Common myeloid progenitor, CD34-positive (primary cell): ENCODE data around the gene PLOD2. TPM values are rescaled to one million over a fixed set of nuclear protein-coding genes. Genes with fewer than 3 reads are reported as not detected.

Source experiments
- CTCF ChIA-PET: fragments of 350-600 bp; sonication (Branson Sonifier 250); formaldehyde crosslinking; loops from one replicate; lab custom pipeline; 2021; ENCODE audit warnings: antibody characterized with exemption; lab: Charles Lee
- POLR2A ChIA-PET: fragments of 350-600 bp; sonication (Branson Sonifier 250); formaldehyde crosslinking; loops from one replicate; lab custom pipeline; 2021; ENCODE audit warnings: antibody characterized with exemption; lab: Charles Lee
- DNase-seq, 3 donors: peaks; one replicate each; pipeline versions ENCODE4 v3.0.0 to v3.0.0-alpha.2; 2013
- H3K27ac ChIP-seq, 2 experiments: 1 replicate in 1 of 2; 2 replicates in 1 of 2; pipeline ENCODE4 v1.7.0; 2013; ENCODE audit warnings: inconsistent platforms in 2 of 2, low read length in 2 of 2, mild to moderate bottlenecking in 2 of 2, low read depth in 1 of 2, moderate library complexity in 1 of 2; ENCODE audit not compliant: severe bottlenecking in 2 of 2, insufficient read depth in 1 of 2, poor library complexity in 1 of 2
- H3K27me3 ChIP-seq, 5 experiments: replicated peaks in 2 of 5; 1 replicate in 3 of 5; 2 replicates in 2 of 5; pipeline versions ENCODE4 v1.6.1 to v1.7.0; 2013; ENCODE audit warnings: low read length in 4 of 5, mild to moderate bottlenecking in 2 of 5, moderate library complexity in 2 of 5, inconsistent platforms in 1 of 5; ENCODE audit not compliant: insufficient read depth in 5 of 5, control insufficient read depth in 4 of 5
- H3K36me3 ChIP-seq, 4 experiments: 1 replicate in 2 of 4; 2 replicates in 2 of 4; pipeline versions ENCODE4 v1.6.1 to v1.7.0; 2013; ENCODE audit warnings: low read length in 3 of 4, control low read depth in 1 of 4, mild to moderate bottlenecking in 1 of 4; ENCODE audit not compliant: control insufficient read depth in 4 of 4, insufficient read depth in 4 of 4
- H3K4me1 ChIP-seq, 4 experiments: 1 replicate in 3 of 4; 2 replicates in 1 of 4; pipeline versions ENCODE4 v1.6.1 to v1.7.1; 2013; ENCODE audit warnings: low read length in 3 of 4, mild to moderate bottlenecking in 3 of 4, control low read depth in 1 of 4, inconsistent platforms in 1 of 4, moderate library complexity in 1 of 4; ENCODE audit not compliant: control insufficient read depth in 4 of 4, insufficient read depth in 4 of 4; ENCODE audit errors: control extremely low read depth in 1 of 4
- H3K4me3 ChIP-seq, 7 experiments: 1 replicate in 4 of 7; 2 replicates in 3 of 7; pipeline versions ENCODE4 v1.5.1 to v1.7.0; 2013; ENCODE audit warnings: mild to moderate bottlenecking in 7 of 7, low read length in 6 of 7, moderate library complexity in 6 of 7, inconsistent platforms in 2 of 7, low read depth in 2 of 7, control low read depth in 1 of 7; ENCODE audit not compliant: insufficient read depth in 4 of 7, control insufficient read depth in 1 of 7; ENCODE audit errors: extremely low read depth in 1 of 7
- H3K9me3 ChIP-seq, 5 experiments: 1 replicate in 4 of 5; 2 replicates in 1 of 5; pipeline versions ENCODE4 v1.6.1 to v1.7.1; 2013; ENCODE audit warnings: low read length in 4 of 5, mild to moderate bottlenecking in 2 of 5, inconsistent platforms in 1 of 5, low read depth in 1 of 5, moderate library complexity in 1 of 5; ENCODE audit not compliant: control insufficient read depth in 4 of 5, insufficient read depth in 2 of 5; ENCODE audit errors: control extremely low read depth in 1 of 5
- WGBS: methylation state at CpG from one replicate; pipeline ENCODE4 v1.1.5; 2013; ENCODE audit not compliant: insufficient coverage; 5-methylcytosine and 5-hydroxymethylcytosine counted together
- polyA plus RNA-seq: library from polyadenylated mRNA; unstranded; fragments of 120-200 nt; gene quantifications from one replicate; pipeline ENCODE4 v1.2.1, GENCODE V29; 2013

Gene PLOD2
- polyA plus RNA-seq: 45.2 TPM

- Histone ChIP-seq H3K27me3 (peaks cover 0 to 10% (median 0%) of the 10 kb centered on the region in 5 experiments), H3K4me3 (peak within 1 kb of the TSS; percentile 64 to 99 (median 86)), H3K4me1 (peaks cover 14 to 58% (median 29%) of the 10 kb centered on the region in 4 experiments), H3K36me3 (no peaks in the 10 kb centered on the region), H3K9me3 (no peaks in the 10 kb centered on the region), H3K27ac (peak within 1 kb of the TSS; percentile 69 to 81)
- 0% methylated on average over 60 of the region's 74 CpGs for WGBS
- DNase-seq: peak; percentile 79 to 92 (median 89)
- POLR2A ChIA-PET: interaction anchor here (0.7 kb wide), 1 partner anchor 35 kb away, joined by 3 read pairs; no protein-coding TSS in a partner anchor
- CTCF ChIA-PET: interaction anchor here (0.8 to 8.0 kb wide), 7 partner anchors 11 to 166 kb away, joined by 3 to 43 read pairs (median 4); no protein-coding TSS in a partner anchor
These were observed at the start of gene PLOD2 for GRCh38 chr3:146160964-146161662. Gene PLOD2, minus strand, starts transcription at chr3:146161184. Its CDS starts 195 bp downstream, at chr3:146160989.

GRCh38 chr3:146209371-146209770 is 48.4 kb upstream of the PLOD2 start:
- Histone ChIP-seq H3K4me3 (no peak overlapping the region), H3K4me1 (no peaks in the 10 kb centered on the region), H3K9me3 (no peaks in the 10 kb centered on the region), H3K36me3 (peaks cover 0 to 11% (median 6%) of the 10 kb centered on the region in 4 experiments), H3K27ac (no peak overlapping the region), H3K27me3 (no peaks in the 10 kb centered on the region)
- ChIA-PET POLR2A (no interaction called here), CTCF (no interaction called here)
- no peak for DNase-seq

- Histone ChIP-seq H3K9me3 (no peaks in the 10 kb centered on the region), H3K36me3 (peaks cover 0 to 17% (median 7%) of the 10 kb centered on the region in 4 experiments), H3K4me1 (no peaks in the 10 kb centered on the region), H3K27me3 (no peaks in the 10 kb centered on the region), H3K27ac (no peak overlapping the region), H3K4me3 (no peak overlapping the region)
- DNase-seq: no peak
- ChIA-PET CTCF (interaction anchor here (0.8 to 2.5 kb wide), 3 partner anchors 13 to 378 kb away, joined by 3 to 24 read pairs (median 3); no protein-coding TSS in a partner anchor), POLR2A (no interaction called here)
These were observed 42.8 kb upstream of the PLOD2 start for GRCh38 chr3:146203776-146204175.

- no peak overlapping the region for H3K4me3 ChIP-seq
- POLR2A ChIA-PET: no interaction called here
- WGBS: 67% methylated on average over 1 of the region's 2 CpGs
- CTCF ChIA-PET: interaction anchor here (1.0 to 1.1 kb wide), 3 partner anchors 12 to 376 kb away, joined by 3 to 4 read pairs (median 3); no protein-coding TSS in a partner anchor
- H3K27ac ChIP-seq: no peak overlapping the region
- no peaks in the 10 kb centered on the region for H3K9me3 ChIP-seq
- H3K27me3 ChIP-seq: no peaks in the 10 kb centered on the region
- no peaks in the 10 kb centered on the region for H3K4me1 ChIP-seq
- H3K36me3 ChIP-seq: peaks cover 0 to 10% (median 1%) of the 10 kb centered on the region in 4 experiments
- no peak for DNase-seq
These were observed 39.7 kb upstream of the PLOD2 start for GRCh38 chr3:146200461-146201220.

- peaks cover 0 to 14% (median 3%) of the 10 kb centered on the region in 4 experiments for H3K36me3 ChIP-seq
- no peaks in the 10 kb centered on the region for H3K4me1 ChIP-seq
- ChIA-PET POLR2A (no interaction called here), CTCF (interaction anchor here (1.0 kb wide), 1 partner anchor 11 kb away, joined by 3 read pairs; no protein-coding TSS in a partner anchor)
- no peak for DNase-seq
- no peak overlapping the region for H3K27ac ChIP-seq
- 100% methylated on average over 1 of the region's 5 CpGs for WGBS
- H3K9me3 ChIP-seq: no peaks in the 10 kb centered on the region
- H3K4me3 ChIP-seq: no peak overlapping the region
- no peaks in the 10 kb centered on the region for H3K27me3 ChIP-seq
These were observed 38.8 kb upstream of the PLOD2 start for GRCh38 chr3:146199762-146200161.

GRCh38 chr3:146196789-146197188 is 35.8 kb upstream of the PLOD2 start:
- WGBS: no CpG with 5 or more reads among the region's 2 CpGs
- no peaks in the 10 kb centered on the region for H3K4me1 ChIP-seq
- H3K4me3 ChIP-seq: no peak overlapping the region
- H3K36me3 ChIP-seq: peaks cover 0 to 15% (median 2%) of the 10 kb centered on the region in 4 experiments
- H3K27ac ChIP-seq: no peak overlapping the region
- CTCF ChIA-PET: no interaction called here
- H3K27me3 ChIP-seq: no peaks in the 10 kb centered on the region
- POLR2A ChIA-PET: no interaction called here
- no peak for DNase-seq
- no peaks in the 10 kb centered on the region for H3K9me3 ChIP-seq
